NCI-H2029 treated with DMSO at 0.1 percent for 48 hours (cell line): Measurements from ENCODE around the gene CD226.
"Not testable (repeated sequence)": the region's sequence is repeated elsewhere in the genome, so short reads cannot be mapped to it uniquely, and the experiment has no call there.

ENCODE experiments used
- DNase-seq: peaks from one replicate; lab custom pipeline; 2025; lab: John Stamatoyannopoulos, UW

The CD226 gene

DNA sequence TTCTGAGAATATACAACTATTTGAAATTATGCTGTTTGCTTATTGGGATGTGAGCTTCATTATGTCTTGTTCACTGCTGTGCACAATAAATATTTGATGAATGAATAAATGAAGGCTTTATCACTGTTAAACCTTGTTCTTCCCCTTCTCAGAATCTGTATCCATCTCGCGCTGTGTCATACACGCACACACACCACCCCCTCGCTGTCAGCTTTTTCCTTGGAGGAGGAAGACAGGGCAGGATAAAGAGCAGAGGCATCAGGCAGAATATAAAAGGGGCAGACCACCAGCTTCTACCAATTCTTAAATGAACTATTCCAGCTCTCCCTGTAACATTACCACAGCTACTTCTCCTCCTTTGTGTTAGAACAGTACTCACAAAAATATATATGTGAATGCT, 75.0 kb downstream of the CD226 start:
- DNase-seq: no peak

DNA sequence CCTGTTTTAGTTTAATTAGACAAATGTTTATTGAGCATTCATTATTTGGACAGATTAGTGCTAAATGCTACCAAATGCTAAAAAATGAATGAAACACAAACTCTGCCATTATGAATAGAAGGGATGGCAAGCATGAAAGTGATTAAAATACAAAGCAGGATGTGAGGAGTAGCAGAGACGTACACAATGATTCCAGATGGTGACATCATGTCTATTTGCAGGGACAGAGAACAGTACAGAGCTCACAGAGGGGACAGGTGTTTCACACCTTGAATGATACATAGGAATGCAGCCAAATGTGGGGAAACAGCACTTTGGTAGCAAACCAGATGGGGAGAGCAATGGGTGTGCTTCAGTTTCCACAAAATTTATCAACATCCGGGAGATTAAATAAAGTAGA, 76.3 kb downstream of the CD226 start:
- DNase-seq: peak; percentile 0

DNA sequence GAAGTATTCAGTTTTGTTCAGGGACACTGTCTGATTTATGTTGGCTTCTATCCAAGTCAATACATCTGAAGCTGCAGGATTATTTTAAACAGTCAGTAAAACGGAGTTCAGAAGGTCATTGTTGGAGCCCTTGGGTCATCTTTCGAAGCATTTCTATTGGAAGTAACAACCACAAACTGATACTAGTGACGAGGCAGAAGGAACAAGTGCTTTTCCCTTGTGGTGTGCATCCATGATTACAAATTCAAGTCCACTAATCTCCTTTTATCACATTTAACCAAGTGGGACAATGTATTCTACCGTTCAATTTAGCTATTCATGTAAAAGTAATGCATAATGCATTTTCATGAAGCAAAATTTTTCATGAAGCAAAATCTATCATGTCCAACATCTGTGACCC, 76.9 kb downstream of the CD226 start:
- no peak for DNase-seq

DNA sequence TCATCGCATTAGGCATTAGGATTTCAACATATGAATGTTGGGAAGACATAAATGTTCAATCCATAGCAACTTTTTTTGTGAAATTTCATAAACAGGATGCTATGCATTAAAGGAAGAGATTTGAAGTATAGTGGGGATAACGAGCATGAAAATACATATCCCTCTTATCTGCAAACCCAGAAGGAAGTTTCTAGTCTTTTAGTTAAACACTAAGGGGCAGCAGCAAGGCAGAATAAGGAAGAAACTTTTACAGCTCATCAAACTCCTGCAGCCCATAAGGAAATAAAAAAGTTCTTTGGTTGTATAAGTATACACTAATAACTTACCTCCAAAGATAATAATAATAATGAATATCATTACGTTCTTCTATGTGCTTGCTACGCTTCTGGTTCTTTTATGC, 81.5 kb downstream of the CD226 start:
- DNase-seq: no peak

DNA sequence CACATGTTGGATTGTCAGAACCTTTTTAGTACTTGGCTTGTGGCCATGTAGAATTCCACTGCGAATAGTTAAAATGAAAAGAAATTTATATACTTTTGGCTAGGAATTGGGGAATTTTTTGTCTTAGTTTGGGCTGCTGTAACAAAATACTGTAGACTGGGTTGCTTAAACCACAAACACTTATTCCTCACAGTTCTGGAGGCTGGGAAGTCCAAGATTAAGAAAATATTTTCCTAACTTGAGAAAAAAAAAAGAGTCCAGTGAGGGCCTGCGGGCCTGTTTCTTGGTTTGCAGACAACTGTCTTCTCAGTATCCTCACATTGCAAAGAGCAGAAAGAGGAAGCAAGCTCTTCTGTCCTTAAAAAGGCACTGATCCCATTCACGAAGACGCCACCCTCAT, 81.9 kb downstream of the CD226 start:
- no peak for DNase-seq

DNA sequence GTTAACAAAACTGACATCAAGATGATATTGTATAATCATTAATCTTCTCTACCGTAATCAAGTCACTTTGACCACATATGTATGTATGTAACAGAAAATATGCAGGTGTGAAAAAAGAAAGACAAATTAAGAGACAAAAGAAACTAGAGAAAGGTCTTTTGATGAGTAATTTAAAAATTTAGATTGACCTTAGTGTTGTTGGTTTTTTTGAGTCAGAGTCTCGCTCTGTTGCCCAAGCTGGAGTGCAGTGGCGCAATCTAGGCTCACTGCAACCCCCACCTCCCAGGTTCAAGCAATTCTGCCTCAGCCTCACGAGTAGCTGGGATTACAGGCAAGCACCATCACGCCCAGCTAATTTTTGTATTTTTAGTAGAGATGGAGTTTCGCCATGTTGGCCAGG, 82.9 kb downstream of the CD226 start:
- DNase-seq: not testable (repeated sequence)

DNA sequence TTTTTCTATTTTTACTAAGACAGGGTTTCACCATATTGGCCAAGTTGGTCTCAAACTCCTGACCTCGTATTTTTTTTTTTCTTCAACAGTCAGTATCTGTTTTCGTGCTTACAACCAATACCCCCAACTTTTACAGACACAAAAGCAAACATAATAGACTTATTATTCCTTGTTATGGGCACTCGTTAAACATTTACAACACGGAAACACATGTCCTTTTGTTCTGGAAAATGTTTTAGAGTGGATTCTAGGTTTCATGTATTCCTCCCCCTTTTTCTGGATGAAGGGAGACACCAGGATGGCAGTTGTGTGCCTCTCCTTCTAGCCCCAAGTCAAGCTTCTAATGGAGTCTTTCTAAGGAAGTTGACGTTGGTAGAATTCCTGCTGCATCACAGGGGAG, 88.8 kb downstream of the CD226 start:
- no peak for DNase-seq

DNA sequence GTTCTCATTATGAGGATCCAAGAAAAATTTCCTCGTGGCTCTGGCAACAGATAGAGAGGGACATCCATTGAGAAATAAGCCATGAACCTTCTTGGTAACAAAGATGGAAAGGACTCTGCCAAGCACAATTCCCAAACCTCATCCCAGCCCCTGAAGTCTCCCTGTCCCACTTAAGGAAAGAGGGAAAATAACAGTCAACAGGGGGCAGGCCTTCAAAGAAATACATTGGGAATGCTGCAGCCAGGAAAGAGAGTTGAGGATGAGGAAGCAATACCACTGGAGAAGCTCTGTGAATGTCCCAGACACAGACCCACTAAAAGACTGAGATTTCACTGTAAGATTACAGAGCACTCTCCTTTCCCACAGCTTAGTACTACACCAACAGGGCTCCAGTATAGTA, 93.2 kb downstream of the CD226 start:
- DNase-seq: no peak

DNA sequence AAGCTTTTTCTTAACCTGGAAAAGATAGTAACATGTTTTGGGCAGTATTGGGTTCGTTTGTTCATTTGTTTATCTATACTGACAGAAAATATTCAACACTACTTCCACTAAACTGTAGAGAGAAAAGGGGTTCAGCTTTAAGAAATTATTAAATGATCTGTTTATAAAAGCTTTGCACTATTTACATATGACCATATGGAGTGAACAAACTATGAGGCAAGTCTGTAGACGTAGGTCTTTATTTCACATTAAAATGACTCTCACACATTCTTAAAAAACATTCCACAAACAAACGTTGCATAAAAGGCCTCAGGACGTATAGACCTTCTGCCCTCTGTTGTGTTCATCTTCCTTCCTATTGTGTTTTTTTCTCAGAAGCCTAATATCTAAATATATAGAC, 94.6 kb downstream of the CD226 start:
- no peak for DNase-seq

DNA sequence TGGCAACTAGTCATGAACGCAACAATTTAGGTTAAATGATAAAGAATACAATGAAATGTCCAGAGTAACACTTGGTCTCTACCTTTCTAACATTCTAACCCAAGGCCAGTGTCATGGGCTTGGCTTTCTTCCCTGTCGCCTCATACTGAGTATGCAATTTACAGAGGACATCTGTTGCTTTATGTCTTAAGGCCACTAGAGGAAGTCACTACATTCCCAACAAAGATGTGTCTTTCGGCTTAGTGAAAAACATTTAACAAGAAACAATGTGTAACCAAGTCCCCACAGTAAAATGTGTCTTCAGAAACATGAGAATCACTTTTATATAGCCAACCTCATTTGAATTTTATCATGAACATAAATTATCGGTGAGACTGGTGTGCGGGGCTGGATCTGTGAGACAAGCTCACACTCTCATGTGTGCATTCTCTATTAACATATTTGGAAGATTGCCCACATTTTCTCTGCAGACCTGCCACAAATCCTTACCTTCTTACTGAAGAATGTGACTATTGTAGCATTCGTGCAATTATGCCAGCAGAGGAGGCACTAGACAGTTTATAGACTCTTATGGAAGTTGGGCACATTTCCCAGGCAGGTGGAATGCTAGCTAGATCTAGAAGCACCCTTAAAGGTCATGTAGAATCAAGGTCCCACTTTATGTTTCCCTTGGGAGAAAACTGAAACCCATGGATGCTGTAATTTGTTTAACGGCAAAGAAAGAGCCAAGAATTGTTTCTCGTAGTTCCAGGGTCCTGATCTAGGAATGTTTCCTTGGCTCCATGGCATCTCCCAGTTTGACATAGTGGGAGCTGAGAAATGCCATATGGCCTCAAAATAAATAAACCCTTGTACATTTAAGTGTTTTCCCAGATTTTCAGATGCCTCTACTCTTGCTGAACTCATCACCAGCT, 101.8 kb downstream of the CD226 start:
- peak; percentile 78 for DNase-seq

DNA sequence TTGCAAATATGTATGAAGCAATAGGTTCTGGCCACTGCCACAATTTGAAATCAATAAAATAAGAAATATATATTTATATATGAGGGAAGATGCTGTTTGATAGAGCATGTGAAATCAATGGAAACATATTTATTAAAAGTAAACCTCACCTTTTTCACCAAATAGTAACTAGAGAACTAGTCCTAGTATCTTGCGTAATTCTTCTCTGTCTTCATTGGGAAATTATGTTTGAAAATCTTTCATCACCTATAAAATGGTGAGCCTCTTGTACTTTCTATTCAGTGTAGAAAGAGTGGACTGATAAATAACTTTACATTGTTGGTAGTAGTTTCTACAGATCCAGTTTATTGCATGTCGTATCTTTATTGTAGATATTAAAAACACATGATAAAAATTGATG, 103.0 kb downstream of the CD226 start:
- DNase-seq: no peak

DNA sequence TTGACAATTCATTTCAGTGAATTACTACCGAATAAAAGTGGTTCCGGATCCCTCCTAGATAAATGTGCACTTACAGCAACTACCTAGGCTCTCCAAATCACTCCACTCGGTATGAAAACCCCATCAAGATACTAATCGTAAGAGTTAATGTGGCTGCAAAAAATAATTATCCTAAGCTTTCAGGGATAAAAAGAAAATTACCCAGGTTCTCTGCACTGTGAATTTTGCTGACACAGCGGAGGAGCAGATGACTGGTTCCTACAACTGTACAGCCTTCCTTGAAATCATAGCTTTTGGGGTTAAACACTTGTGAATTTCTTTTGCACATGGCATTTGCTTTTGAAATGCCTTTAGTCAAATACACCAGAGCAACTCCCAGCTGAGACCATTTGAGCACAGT, 104.7 kb downstream of the CD226 start:
- DNase-seq: no peak

DNA sequence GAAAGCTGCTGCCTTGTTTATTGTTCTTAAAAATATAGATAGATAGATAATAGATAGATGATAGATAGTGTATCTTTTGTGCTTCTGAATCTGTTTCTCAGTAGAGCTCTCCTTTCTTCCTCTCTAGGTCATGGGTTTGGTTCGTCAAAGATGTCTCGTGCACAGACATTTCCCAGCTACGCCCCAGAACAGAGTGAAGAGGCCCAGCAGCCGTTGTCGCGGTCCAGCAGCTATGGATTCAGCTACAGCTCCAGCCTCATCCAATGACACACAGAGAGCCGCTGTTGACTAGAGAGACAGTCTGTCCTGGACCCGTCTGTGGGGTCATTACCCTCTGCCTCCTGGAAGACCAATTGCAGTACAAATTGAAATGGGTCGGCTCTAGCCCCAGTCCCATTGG, 106.6 kb downstream of the CD226 start:
- DNase-seq: no peak

DNA sequence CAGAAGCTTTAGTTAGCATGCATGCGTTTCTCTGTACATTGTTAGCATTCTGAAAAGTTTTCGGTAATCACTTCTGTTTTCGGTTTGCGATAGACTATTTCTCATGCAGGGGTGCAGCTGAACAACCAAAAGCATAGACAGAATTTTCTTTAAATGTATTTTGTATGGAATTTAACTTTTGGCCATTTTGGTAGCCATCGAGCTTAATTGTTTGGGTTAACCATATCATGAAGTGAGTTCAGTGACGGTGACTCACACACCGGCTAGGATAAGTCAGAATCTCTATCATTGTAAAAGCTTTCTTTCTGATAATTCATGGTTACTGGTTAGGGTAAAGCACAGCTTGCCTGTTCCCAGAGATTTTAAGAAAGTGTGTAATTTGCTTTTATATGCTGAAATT, 107.2 kb downstream of the CD226 start:
- no peak for DNase-seq

DNA sequence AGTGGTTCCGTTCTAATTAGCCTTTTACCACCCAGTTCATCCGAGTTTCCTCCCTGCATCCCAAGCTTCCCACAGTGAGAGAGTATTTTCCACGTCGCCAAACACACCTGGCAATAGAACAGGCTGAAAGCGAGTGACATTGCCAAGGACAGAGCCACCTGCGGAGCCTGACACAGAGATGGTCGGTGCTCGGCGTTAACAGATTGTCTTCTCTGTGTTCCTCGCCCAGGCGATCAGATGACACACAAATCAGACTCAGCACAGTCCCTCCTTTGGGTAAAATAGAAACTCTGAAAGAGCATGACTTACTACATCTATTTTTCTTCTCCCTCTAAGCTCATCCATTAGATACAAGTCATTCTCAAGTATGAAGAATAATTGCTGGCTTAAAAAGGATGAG, 107.7 kb downstream of the CD226 start:
- DNase-seq: no peak

DNA sequence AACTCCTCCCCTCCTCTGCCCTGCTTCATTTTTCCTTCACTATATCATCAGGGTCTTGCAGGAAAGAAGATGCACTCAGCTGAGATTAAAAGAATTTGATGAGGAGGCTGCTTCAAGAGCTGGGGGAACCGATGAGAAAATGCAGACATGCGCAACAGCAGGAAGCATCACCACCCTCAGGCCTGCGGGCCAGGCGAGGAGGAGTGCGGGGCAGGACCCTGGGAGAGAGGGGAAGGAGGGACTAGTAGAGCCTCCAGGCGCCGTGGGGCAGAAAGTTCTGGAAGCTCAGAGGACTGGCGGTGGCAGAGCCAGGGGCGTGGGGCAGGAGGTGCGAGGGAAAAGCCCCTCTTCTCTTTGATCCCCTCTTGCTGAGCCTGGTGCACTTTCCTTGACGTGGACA, 108.2 kb downstream of the CD226 start:
- no peak for DNase-seq

DNA sequence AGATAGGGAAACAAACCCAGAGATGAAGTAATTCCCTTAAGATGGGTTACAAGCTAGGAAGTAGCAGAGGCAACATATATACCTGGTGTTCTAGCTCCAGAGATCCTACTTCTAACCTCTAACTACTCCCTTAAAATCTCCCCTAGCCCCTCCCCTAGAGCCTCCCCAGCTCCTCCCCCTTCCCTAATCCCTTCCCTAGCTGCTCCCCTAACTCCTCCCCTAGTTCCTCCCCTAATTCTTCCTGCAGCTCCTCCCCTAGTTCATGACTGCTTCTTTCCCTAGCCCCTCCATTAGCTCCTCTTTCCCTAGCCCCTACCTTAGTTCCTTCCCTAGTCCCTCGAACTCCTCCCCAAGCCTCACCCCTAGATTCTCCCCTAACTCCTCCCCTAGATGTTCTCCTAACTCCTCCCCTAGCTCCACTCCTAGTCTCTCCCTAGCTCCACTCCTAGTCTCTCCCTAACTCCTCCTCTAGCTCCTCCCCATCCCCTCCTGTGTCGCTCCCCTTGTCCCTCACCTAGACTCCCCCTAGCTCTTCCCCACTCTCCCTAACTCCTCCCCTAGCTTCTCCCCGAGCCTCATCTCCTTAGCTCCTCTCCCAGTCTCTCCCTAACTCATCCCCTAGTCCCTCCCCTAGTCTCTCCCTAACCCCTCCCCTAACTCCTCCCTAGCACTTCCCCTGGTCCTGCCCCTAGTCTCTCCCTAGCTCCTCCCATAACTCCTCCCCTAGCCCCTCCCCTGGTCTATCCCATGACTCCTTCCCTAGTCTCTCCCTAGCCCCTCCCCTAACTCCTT, 108.9 kb downstream of the CD226 start:
- no peak for DNase-seq

DNA sequence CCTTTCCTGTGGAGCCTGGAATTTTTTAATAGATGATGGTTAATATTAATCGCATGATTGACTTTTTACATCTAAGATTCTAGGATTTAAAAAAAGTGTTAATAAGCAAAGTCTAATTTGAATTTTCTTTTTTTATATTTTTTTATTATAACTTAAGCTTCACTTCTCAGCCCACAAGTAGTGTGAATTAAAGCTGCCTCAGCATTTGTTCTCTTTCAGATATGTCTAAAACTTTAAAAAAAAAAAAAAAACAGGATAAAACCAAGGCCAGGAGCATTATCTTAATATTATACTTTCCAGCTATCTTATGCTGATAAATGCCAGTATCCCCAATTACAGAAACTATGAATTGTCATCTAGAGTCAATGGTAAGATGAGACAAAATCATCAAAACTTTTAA, 109.7 kb downstream of the CD226 start:
- DNase-seq: no peak

DNA sequence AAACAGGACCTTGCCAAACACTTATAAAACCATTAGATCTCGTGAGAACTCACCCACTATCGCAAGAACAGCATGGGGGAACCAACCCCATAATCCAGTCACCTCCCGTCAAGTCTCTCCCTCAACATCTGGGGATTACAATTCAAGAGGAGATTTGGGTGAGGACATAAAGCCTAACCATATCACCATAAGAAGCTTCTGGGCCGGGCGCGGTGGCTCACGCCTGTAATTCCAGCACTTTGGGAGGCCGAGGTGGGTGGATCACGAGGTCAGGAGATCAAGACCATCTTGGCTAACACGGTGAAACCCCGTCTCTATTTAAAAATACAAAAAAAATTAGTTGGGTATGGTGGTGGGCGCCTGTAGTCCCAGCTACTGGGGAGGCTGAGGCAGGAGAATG, 112.7 kb downstream of the CD226 start:
- DNase-seq: not testable (repeated sequence)

DNA sequence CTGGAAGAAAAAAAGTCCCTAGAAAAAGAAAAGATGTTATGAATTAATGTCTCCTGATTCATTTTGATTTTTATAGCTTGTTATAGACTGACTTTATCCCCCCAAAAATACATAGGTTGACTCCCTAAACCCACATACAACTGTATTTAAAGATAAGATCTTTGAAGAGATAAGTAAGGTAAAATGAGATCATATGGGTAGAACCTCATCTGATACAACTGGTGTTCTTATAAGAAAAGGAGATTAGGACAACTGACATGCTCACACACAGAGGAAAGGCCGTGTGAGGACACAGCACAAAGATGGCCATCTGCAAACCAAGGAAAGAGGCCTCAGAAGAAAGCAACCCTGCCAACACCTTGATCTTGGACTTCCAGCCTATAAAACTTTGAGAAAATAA, 117.5 kb downstream of the CD226 start:
- DNase-seq: no peak

DNA sequence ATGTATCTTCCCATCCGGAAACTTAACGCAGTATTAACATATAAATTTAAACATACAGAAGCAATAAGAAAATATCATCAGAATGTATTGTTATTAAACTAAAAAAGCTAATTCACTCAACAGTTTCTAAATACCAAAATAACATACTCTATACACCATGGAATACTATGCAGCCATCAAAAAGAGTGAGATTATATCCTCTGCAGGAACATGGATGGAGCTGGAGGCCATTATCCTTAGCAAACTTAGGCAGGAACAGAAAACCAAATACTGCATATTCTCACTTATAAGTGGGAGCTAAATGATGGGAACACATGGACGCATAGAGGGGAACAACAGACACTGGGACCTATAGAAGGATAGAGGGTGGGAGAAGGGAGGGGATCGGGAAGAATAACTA, 127.1 kb downstream of the CD226 start:
- no peak for DNase-seq

DNA sequence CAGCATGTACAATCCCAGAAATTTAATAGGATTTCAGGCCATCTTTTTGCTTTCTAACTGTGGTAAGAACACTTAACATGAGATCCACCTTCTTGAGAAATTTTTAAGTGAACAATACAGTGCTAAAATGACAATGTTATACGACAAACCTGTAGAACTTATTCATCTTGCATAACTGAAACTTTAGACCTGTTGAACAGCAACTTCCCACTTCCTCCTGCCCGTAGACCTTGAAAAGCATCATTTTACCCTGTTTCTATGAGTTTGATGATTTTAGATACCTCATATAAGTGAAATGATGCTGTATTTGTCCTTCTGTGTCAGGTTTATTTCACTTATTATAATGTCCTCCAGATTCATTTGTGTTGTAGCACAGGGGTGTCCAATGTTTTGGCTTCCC, 128.2 kb downstream of the CD226 start:
- no peak for DNase-seq

DNA sequence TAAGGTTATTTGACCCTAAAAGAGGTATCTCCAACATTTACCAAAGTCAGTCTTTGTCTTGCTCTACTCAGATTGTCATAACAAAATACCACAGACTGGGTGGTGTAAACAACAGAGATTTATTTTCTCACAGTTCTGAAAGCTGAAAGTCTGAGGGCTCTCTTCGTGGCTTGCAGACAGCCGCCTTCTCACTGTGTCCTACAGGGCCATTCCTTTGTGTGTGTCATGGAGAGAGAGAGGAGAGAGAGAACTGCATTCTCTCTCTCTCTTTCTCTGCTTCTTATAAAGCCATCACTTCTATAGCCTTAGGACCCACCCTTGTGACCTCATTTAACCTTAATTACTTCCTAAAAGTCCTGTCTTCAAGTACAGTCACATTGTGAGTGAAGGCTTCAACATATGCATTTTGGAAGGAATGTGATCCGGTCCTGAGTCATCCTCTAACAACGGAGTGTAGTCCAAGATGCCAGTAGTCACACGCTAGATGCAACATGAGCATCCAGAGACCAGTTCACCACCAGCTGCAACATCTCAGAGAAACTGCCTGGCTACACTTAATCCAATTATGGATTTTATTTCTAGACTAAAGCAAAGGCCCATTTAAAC, 130.2 kb downstream of the CD226 start:
- no peak for DNase-seq
